Esophagus squamous epithelium (tissue), 4 donors: ENCODE data around the gene PLIN5.

Experiments
- POLR2A ChIP-seq, 4 donors: fragments of 450-650 bp; IDR thresholded peaks; one replicate each; pipeline ENCODE4 v1.6.1; 2017; ENCODE audit warnings: antibody characterized with exemption in 4 of 4, mild to moderate bottlenecking in 4 of 4, moderate library complexity in 3 of 4
- TF ChIP-seq, protein P1 (sequence below), 6 experiments: fragments of 450-650 bp in 4 of 6; fragments of 200-600 bp in 2 of 6; sonication (generic) in 2 of 6; IDR thresholded peaks; one replicate each; pipeline ENCODE4 v1.5.1; 2016 to 2019; ENCODE audit warnings: antibody characterized with exemption in 6 of 6, mild to moderate bottlenecking in 4 of 6, moderate library complexity in 4 of 6

DNA sequence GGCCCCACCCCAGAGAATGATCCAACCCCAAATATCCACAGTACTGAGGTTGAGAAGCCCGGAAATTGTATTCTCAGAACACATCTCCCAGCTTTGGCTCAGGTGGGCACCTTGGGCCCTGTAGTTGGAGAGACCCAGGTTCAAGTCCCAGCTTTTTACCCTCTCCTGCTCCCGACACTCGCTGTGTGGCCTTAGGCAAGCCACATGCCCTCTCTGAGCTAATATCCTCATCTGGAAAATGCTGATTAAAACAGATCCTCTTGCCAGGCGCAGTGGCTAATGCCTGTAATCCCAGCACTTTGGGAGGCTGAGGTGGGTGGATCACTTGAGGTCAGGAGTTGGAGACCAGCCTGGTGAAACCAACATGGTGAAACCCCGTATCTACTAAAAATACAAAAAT, 19.3 kb downstream of the PLIN5 start:
- TF ChIP-seq, protein P1, sequence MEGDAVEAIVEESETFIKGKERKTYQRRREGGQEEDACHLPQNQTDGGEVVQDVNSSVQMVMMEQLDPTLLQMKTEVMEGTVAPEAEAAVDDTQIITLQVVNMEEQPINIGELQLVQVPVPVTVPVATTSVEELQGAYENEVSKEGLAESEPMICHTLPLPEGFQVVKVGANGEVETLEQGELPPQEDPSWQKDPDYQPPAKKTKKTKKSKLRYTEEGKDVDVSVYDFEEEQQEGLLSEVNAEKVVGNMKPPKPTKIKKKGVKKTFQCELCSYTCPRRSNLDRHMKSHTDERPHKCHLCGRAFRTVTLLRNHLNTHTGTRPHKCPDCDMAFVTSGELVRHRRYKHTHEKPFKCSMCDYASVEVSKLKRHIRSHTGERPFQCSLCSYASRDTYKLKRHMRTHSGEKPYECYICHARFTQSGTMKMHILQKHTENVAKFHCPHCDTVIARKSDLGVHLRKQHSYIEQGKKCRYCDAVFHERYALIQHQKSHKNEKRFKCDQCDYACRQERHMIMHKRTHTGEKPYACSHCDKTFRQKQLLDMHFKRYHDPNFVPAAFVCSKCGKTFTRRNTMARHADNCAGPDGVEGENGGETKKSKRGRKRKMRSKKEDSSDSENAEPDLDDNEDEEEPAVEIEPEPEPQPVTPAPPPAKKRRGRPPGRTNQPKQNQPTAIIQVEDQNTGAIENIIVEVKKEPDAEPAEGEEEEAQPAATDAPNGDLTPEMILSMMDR (IDR thresholded peaks at IDR 0.05) = no peak
- TF ChIP-seq POLR2A (IDR thresholded peaks at IDR 0.05) = no peak
